Measurements from ENCODE around the gene KDM4B. TPM values are rescaled to one million over a fixed set of nuclear protein-coding genes. Genes with fewer than 3 reads are reported as not detected.

Gene KDM4B
- total RNA-seq, 1 experiment from 2014 or later, result 43.7 TPM

- Mint-ChIP-seq H3K27me3 (ENCODE audit: low read depth) (no peaks in the 10 kb centered on the region; the same call in 1 of the 2 replicates), H3K36me3 (ENCODE audit: insufficient read depth in 1 of 3, low read depth in 3 of 3) (peaks cover 0 to 3% (median 2%) of the 10 kb centered on the region in 3 experiments; a peak in 6 of 7 replicates), H3K27ac (peak overlapping the region in 2 of 3 experiments; percentile 64 to 88; a peak in 4 of 7 replicates), H3K9me3 (peaks cover 0 to 2% of the 10 kb centered on the region in 2 experiments; a peak in 1 of 5 replicates), H3K4me3 (no peak overlapping the region; a peak in 2 of 5 replicates), H3K4me1 (peaks cover 6 to 14% of the 10 kb centered on the region in 2 experiments)
- Histone ChIP-seq H3K4me2 (ENCODE audit: insufficient read depth, insufficient read length, low read length) (no peak overlapping the region), H3K9ac (ENCODE audit: extremely low read depth, insufficient read length, low read length) (no peak overlapping the region), H2BK120ac (ENCODE audit: low read depth, low read length, poor library complexity, severe bottlenecking) (no peak overlapping the region), H3K18ac (ENCODE audit: insufficient read length, low read depth, low read length) (no peak overlapping the region), H2BK15ac (ENCODE audit: low read depth, low read length) (no peak overlapping the region), H2BK12ac (ENCODE audit: insufficient read length, low read depth, low read length) (no peak overlapping the region), H3K14ac (ENCODE audit: insufficient read depth, low read length) (no peak overlapping the region), H3K4me1 (ENCODE audit: insufficient read depth, low read length) (no peaks in the 10 kb centered on the region), H3K79me2 (ENCODE audit: insufficient read depth, low read length) (no peaks in the 10 kb centered on the region; the same call in 1 of the 2 replicates), H3K4ac (ENCODE audit: low read depth, low read length) (no peak overlapping the region), H2AFZ (ENCODE audit: low read length) (no peak overlapping the region), H3K79me1 (ENCODE audit: insufficient read depth, low read depth, low read length, poor library complexity, severe bottlenecking) (no peaks in the 10 kb centered on the region), H2AK5ac (ENCODE audit: insufficient read length, low read length) (no peak overlapping the region), H2BK5ac (ENCODE audit: insufficient read length, low read length) (no peak overlapping the region), H3T11ph (ENCODE audit: low read length) (no peak overlapping the region), H2BK20ac (ENCODE audit: low read depth, low read length, poor library complexity, severe bottlenecking) (no peak overlapping the region), H3K56ac (ENCODE audit: insufficient read length, low read depth, low read length) (no peak overlapping the region), H3K23ac (ENCODE audit: insufficient read length, low read depth, low read length) (no peak overlapping the region), H3K9me3 (ENCODE audit: control insufficient read depth, low read depth, low read length) (no peaks in the 10 kb centered on the region), H4K91ac (ENCODE audit: insufficient read length, low read depth, low read length) (no peak overlapping the region), H4K8ac (replicated peaks; ENCODE audit: insufficient read length, low read depth, low read length) (no peak overlapping the region), H3K27ac (ENCODE audit: insufficient read length, low read depth, low read length) (no peak overlapping the region), H4K20me1 (ENCODE audit: control insufficient read depth, insufficient read depth, insufficient read length) (peaks cover 4% of the 10 kb centered on the region), H3K27me3 (ENCODE audit: insufficient read depth, low read length) (no peaks in the 10 kb centered on the region), H3K23me2 (ENCODE audit: insufficient read length, low read depth, low read length, poor library complexity, severe bottlenecking) (no peaks in the 10 kb centered on the region), H4K5ac (ENCODE audit: insufficient read length, low read depth, low read length) (no peak overlapping the region)
- no CpG with 5 or more reads among the region's 16 CpGs for WGBS (ENCODE audit: extremely low coverage, insufficient read length, low lambda C conversion rate)
- TF ChIP-seq CTCF (conservative IDR thresholded peaks at IDR 0.05), result no peak
- DNase-seq, result no peak
These were observed 53.4 kb downstream of the KDM4B start for GRCh38 chr19:5022066-5022860.
